Ovary (tissue), 3 donors: Measurements from ENCODE around the gene EYA2.

Experiments
- POLR2A ChIP-seq: fragments of 450-650 bp; IDR thresholded peaks from one replicate; pipeline ENCODE4 v1.6.1; 2017; ENCODE audit warnings: antibody characterized with exemption, mild to moderate bottlenecking, moderate library complexity
- TF ChIP-seq, protein P1 (sequence below), 3 donors: fragments of 450-650 bp in 2 of 3; fragments of 200-600 bp in 1 of 3; IDR thresholded peaks; one replicate each; pipeline versions ENCODE4 v1.5.1 to v1.8.0; 2016 to 2022; ENCODE audit warnings: antibody characterized with exemption in 3 of 3, mild to moderate bottlenecking in 1 of 3
- donor health status: DM: no; HTN: no; CAD: no.

DNA sequence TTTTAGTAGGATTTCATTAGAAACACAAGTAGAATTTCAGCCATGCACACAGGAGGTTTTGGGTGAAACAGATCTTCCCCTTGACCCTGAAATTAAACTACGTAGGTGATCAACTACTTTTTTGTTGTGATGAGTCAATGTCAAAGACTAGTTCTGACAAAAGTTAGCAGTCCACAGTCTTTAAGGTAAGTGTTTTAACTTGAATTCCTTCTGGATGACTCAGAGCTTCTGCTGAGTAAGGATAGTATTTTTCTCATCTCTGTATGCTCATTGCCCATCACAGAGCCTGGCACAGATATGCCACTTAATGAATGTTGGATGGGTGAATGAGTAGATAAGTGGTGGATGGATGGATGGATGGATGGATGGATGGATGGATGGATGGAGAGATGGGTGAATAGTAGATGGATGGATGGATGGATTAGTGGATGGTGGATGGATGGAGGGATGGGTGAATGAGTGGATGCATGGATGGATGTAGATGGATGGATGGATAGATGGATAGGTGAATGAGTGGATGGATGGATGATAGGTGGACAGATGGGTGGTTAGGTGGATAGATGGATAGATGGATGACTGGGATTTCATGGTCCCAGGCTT, 296.5 kb downstream of the EYA2 start:
- TF ChIP-seq, protein P1, sequence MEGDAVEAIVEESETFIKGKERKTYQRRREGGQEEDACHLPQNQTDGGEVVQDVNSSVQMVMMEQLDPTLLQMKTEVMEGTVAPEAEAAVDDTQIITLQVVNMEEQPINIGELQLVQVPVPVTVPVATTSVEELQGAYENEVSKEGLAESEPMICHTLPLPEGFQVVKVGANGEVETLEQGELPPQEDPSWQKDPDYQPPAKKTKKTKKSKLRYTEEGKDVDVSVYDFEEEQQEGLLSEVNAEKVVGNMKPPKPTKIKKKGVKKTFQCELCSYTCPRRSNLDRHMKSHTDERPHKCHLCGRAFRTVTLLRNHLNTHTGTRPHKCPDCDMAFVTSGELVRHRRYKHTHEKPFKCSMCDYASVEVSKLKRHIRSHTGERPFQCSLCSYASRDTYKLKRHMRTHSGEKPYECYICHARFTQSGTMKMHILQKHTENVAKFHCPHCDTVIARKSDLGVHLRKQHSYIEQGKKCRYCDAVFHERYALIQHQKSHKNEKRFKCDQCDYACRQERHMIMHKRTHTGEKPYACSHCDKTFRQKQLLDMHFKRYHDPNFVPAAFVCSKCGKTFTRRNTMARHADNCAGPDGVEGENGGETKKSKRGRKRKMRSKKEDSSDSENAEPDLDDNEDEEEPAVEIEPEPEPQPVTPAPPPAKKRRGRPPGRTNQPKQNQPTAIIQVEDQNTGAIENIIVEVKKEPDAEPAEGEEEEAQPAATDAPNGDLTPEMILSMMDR (IDR thresholded peaks at IDR 0.05): no peak
- no peak for TF ChIP-seq POLR2A
